GM21528 (cell line): ENCODE results near the gene NEK1.
A peak's percentile ranks its signal among the peaks of the same experiment; 100 is the strongest.
"Not testable (repeated sequence)": the region's sequence is repeated elsewhere in the genome, so short reads cannot be mapped to it uniquely, and the experiment has no call there.

Experiments
- ATAC-seq: cut with Tn5 transposase; IDR thresholded peaks from one replicate; pipeline ENCODE4 v1.9.1; 2021; ENCODE audit warnings: mild to moderate bottlenecking, moderate library complexity; ENCODE audit not compliant: unreplicated experiment, low FRiP score

Gene NEK1

DNA sequence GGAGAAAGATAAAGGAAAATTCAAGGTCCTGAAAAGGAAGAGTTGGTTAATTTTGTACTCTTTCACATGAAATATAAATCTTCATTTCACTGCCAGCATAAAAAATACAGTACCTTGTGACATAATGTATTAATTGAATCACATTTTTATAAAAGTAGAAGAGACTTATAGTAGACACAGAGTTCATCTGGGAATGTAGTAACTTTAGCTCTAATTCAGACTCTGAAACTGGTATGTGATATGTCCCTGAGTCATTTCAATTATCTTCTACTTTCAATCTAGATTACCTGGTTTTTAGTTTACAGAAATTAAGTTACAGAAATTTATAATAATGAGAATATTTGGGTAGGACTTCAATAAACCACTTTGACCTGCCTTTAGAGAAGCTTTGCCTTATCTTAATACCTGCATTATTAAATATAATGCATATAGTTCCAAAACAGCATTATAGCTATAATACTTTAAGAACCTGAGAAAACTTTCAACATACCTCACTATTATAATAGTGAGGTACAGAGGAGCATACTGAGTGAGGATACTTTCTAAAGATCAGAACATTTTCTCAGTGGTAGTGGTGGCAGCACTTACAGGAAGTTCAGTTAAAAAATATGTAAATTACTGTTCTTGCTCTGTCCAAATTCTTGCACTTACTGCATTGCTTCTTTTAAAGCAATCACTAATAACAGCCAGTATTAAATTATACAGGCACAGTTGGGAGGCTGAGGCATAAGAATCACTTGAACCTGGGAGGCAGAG, 11.2 kb downstream of the NEK1 start:
- ATAC-seq = peak; percentile 67

DNA sequence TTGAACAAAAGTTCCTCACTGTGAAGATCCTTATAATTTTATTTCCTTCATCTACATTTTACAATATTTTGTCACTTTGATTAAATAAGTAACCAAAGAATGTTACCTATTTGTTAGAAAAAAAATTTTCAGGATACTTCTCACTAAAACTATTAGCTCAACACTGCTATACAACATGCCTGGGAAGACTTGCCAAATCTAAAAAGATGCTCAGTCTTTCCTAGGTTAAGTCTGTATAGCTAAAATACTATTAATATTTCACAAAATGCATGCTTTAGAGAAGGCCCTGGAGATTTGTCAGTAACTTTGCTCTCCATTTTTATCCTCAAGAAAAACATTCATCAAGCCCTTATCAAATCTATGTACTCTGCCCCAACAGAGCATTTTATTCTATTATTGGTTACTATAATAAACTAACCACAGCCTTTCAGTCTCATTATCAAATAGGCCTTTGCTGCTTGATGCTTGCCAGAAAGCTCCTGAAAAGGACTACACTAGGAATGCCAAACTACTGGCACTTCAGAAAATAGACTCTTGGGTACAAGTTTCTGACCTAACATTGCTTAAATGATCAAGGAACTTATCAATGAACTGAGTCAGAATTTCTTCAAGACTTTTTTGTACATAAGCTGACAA, 17.7 kb downstream of the NEK1 start:
- no peak for ATAC-seq

GRCh38 chr4:169593050-169593560, 19.3 kb downstream of the NEK1 start:
- no peak for ATAC-seq

DNA sequence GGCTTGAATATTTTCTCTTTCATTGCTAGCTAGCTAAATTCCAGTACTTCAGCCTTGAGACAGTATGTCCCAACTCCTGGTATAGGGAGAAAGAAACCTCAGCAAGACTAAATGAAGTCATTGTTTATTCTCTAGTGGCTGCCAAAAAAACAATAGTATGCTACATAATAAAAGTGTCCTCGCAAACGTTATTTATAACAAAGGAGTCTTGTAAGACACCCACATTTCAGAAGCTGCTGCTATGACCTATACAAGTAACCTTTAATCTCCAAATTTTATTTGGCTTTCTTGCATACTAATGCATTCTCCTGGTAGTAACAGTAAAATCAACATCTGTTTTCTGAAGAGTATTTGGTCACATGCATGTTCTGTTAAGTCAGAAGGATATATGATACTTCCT, 28.8 kb downstream of the NEK1 start:
- no peak for ATAC-seq

- no peak for ATAC-seq
Measured at GRCh38 chr4:169582706-169583105, 29.7 kb downstream of the NEK1 start.

DNA sequence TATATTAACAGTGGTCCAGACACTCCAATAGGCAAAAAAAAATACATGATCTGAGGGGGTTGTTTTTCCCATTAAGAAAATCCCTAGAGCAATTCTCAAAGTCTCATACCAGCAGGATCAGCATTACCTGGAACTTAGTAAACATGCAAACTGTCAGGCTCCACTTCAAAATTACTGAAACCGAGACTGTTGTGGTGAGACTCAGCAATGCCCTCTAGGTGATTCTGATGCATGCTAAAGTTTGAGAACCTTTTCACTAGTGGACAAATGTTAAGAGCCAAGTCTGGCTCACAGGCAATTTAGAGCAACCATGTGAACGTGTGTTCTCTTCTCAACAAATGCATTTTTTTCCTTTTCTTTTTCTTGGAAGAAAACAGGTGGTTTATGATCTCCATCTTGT, 30.2 kb downstream of the NEK1 start:
- peak; percentile 79 for ATAC-seq

DNA sequence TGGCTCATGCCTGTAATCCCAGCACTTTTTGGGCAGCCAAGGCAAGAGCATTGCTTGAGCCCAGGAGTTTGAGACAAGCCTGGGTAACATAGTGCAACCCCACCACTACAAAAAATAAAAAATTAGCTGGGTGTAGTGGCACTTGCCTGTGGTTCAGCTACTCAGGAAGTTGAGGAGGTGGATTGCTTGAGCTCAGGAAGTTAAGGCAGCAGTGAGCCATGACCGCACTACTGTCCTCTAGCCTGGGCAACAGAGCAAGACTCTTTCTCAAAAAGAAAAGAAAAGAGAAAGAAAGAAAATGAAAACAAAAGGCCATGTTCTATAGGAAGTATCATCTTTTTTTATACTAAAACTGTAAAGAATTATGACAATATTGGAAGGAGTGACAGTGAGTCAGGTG, 38.5 kb downstream of the NEK1 start:
- no peak for ATAC-seq

DNA sequence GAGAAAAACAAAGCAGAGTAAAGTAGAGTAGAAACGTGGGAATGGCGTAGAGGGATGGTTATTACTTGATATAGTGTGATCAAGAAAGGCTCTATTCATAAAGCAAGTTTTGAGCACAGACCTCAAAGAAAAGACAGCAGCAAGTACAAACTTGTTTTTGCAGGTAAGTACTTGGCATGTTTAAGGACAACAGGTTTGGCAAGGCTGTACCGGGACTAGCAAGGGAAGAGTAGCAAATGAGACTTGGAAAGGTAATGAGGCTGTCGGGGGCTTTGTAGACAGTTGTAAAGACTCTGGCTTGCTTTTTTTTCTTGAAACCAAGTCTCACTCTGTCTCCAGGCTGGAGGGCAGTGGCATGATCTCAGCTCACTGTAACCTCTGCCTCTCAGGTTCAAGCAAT, 40.9 kb downstream of the NEK1 start:
- ATAC-seq = no peak

GRCh38 chr4:169571012-169571411, 41.4 kb downstream of the NEK1 start:
- ATAC-seq = not testable (repeated sequence)

GRCh38 chr4:169570266-169570665, 42.1 kb downstream of the NEK1 start:
- ATAC-seq = not testable (repeated sequence)

DNA sequence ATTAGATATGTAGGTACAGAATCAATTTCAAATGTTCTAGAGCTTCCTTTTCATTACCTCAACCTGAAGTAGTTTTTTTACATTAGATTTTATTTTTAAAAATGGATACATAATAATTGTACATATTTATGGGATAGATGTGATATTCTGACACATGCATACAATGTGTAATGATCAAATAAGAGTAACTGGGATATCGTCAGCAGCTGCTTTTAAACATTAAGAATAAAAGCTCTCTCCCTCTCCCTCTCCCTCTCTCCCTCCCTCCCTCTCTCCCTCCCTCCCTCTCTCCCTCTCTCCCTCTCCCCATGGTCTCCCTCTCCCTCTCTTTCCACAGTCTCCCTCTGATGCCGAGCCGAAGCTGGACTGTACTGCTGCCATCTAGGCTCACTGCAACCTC, 43.2 kb downstream of the NEK1 start:
- not testable (repeated sequence) for ATAC-seq

DNA sequence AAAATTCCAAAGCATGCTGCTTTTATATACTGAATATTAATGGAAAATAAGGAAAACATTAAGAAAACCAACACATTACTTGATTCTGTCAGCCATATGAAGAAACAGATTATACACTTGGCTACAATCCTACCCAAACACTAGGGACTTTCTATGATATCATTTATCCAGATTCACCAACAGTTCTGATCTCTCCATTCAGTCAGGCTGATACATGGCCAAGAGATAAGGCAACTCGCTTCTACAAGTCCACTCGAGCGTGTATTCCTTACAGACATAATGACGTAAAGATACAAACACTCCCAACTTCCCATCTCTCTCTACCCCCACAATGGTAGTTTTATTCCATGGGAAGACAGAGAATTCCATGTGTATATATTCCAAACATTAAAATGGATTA, 44.5 kb downstream of the NEK1 start:
- no peak for ATAC-seq

GRCh38 chr4:169566021-169566818, 46.2 kb downstream of the NEK1 start:
- ATAC-seq = peak; percentile 87

DNA sequence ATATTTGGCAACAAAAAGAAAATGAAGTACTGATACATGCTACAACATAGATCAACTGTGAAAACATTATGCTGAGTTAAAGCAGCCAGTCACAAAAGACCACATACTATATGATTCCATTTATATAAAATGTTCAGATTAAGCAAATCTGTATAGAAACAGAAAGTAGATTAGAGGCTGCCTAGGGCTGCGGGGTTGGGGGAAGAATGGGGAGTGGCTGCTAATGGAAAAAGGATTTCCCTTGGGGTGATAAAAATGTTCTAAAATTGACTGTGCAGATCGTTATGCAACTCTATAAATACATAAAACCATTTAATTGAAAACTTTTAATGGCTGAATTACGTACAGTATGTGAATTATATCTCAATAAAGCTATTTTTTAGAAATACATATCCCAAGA, 46.8 kb downstream of the NEK1 start:
- no peak for ATAC-seq

DNA sequence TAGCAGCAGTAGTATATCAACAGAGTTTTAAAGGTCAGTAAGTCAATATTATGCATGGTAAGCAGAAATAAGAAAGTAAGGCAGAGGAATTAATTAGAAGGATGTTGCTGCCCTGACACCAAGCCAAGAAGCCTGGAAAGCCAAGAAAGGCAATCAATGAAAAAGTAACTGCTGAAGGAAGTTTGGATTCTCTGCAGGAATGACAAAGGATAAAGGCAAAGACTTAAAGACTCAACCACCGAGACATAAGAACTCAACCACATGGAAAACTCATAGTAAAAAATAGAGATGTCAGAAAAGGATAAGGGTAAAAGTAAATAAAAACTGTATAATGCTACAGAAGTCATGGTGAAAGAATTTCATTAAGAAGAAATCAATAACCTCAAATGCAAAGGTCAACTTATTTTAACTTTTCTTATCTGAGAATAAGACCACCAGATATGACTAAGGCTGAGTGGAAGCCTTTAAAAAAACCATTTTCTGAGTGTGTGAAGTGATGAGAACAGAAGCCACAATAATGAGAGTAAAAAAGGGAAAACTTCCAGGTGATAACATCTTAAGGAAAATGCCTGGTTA, 55.2 kb downstream of the NEK1 start:
- ATAC-seq = no peak

GRCh38 chr4:169546548-169546947, 65.8 kb downstream of the NEK1 start:
- ATAC-seq = not testable (repeated sequence)

DNA sequence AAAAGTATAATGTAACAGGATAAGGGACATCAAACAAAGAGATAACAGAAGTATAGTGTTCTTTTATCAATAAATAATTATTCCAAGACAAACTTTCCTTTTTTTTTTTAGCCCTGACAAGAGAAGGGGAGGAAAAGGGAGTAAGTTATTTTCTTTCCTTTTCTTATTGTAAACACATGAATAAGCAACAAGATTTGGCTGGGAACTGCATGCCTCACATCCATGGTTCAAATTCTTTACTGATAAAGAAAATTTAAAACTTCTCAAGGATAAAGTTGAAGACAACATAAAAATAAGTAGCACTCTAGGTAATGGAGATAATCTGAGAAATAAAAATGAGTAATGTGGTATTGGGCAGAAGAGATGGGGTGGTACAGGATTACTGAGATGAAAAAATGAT, 71.6 kb downstream of the NEK1 start:
- ATAC-seq = no peak

DNA sequence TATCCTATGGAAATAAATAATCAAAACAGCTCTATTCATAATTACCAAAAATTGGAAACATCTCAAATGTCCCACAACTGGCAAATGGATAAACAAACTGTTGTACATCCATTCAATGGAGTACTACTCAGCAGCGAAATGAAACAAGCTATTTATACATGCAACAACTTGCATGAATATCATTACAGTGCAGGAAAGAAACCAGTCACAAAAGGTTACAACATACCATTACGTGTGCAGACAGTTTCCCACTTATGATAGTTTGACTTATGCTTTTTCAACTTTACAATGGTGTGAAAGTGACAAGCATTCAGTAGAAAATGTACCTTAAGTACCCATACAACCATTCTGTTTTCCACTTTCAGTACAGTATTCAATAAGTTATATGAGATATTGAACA, 82.3 kb downstream of the NEK1 start:
- no peak for ATAC-seq

- ATAC-seq = no peak
Measured at GRCh38 chr4:169523796-169524195, 88.6 kb downstream of the NEK1 start.

DNA sequence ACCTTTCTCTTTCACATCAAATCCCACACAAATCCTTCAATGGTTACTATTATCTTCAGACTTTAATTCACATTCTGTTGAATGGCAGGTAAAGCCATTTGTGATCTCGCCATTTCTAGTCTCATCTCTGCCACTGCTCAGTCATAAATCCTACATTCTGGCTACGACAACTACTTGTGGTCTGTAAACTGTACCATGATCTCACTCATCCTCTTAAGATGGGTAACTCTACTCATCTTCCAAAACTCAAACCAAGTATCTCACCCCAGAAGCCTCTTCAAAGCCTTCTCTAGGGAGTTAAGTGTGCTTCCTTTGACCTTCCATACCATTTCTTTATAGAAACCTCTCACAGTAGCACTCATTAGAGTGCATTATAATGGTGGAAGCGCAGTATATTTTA, 101.8 kb downstream of the NEK1 start:
- no peak for ATAC-seq

DNA sequence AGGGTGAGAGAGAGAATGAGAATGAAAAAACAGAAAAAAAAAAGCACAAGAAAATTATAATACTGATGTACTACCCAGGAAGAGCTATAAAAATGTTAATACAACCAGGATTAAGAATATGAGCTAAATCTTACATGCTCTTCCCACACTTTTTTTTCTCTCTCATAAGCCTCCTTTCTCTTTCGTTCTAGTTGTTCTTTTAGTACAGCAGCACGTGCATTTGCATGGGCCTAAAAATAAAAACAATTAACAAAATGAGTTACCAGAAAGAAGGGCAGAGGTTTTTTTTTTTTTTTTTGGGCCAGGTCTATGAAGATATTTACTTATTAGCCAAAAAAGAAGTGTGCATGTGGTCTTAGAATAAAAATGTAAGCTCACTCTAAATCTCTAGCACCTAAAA, 105.5 kb downstream of the NEK1 start:
- ATAC-seq = no peak
